Stimulated activated CD4-positive, alpha-beta T cell treated with anti-CD3 and anti-CD28 coated beads, Interleukin-1b, Interleukin-23, amount 100 ng/mL, for 24 hours (primary cell): ENCODE measurements around the gene CHRND.
"Not testable (repeated sequence)": the region's sequence is repeated elsewhere in the genome, so short reads cannot be mapped to it uniquely, and the experiment has no call there.

Source experiments
- DNase-seq, 4 experiments: peaks; one replicate each; pipeline ENCODE4 v3.0.0-alpha.2; 2020; ENCODE audit warnings: low read depth in 4 of 4, low spot score in 1 of 4

Gene CHRND

DNA sequence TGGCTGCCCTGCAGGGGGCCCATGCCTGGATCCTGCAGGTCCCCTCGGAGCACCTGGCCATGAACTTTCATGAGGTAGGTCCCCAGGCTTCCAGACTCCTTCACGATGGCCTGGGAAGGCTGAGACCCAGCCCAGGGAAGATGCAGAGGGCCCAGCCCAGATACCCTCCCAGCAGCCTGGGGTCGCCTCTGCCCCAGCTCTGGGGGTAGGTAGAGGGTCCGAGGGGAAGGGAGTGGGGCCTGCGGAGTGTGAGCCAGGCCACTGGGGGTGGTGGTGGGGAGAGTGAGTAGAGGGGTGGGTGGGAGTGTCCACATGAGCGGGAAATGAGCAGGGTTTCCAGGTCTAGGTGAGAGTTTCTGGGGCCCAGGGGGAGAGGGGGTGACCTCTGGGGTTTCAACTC is 1.2 kb upstream of the CHRND start:
- no peak for DNase-seq

DNA sequence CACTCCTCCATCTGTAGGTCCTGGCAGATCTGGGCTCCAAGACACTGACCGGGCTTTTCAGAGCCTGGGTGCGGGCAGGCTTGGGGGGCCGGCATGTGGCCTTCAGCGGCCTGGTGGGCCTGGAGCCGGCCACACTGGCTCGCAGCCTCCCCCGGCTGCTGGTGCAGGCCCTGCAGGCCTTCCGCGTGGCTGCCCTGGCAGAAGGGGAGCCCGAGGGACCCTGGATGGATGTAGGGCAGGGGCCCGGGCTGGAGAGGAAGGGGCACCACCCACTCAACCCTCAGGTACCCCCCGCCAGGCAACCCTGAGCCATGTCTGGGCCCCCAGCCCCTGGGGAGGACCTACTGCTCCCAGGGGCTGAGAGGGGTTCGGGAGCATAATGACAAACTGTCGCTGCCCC is 761 bp upstream of the CHRND start:
- no peak for DNase-seq

DNA sequence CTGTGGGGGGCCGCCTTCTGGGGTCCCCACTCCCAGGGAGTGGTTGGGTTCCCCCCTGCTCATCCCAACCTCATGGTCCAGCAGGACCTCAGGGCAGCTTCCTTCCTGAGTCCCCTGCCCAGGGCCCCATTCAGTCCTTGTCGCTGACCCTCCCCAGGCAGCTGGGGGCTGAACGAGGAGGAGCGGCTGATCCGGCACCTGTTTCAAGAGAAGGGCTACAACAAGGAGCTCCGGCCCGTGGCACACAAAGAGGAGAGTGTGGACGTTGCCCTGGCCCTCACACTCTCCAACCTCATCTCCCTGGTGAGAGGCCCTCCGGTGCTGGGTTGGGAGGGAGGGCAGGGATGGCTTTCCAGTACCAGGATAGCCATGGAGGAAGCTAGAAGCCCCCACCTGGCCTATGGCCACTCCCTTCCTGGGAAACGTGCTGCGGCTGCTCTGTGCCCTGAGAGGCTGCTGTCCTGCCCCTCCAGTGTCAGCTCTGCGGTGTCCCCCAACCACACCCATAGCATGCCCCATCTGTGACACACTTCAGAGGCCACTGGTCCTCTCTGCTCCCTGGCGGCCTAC is 497 bp downstream of the CHRND start:
- no peak for DNase-seq

DNA sequence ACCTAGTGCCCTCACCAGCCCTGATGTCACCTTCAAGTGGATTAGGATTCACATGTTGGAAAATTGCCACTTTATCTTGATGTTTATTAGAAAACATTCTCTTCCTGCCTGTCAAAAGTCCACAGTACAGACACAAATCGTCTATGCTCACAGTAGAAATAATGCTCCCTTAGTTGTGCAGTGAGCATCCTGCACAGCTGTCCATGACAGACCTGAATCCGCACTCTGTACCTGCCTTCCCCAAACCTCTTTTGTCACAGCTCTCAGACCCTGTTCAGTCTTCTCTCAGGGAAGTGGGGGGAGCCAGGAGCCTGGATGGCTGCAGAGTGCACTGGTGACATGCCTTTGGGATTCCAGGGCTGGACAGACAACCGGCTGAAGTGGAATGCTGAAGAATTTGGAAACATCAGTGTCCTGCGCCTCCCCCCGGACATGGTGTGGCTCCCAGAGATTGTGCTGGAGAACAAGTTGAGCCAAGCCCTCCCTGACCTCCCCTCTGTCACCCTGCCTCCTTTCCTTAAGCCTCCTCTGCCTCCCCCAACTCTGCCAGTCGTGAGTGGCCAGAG is 2.0 kb downstream of the CHRND start:
- no peak for DNase-seq

DNA sequence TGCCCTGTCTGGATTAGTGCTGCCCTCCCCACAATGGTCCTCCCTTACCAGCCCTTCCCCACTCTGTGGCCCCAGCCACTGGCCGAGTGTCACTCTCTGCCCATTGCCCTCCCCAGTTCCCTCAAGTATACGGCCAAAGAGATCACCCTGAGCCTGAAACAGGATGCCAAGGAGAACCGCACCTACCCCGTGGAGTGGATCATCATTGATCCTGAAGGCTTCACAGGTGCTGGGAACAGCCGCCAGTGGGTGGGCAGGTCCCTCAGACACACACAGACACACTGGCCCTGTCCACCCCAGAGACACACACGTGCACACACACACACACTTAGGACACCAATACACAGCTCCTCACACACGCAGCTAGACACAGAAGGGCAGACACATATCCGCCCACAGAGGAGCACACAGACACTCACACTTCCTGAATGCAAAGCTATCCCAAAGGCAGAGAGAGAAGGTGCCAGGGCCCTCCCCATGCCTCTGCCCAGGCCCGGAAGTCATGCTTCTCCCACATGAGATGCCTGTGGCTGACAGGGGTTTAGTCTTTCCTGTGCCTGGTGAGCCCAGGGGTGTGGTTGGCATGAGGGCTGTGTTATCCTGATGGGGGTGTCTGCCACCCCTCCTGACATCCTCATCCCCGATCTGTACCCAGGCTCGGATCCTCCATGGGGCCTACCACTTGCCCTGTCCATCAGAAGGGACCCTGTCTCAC is 2.9 kb downstream of the CHRND start:
- DNase-seq: no peak

DNA sequence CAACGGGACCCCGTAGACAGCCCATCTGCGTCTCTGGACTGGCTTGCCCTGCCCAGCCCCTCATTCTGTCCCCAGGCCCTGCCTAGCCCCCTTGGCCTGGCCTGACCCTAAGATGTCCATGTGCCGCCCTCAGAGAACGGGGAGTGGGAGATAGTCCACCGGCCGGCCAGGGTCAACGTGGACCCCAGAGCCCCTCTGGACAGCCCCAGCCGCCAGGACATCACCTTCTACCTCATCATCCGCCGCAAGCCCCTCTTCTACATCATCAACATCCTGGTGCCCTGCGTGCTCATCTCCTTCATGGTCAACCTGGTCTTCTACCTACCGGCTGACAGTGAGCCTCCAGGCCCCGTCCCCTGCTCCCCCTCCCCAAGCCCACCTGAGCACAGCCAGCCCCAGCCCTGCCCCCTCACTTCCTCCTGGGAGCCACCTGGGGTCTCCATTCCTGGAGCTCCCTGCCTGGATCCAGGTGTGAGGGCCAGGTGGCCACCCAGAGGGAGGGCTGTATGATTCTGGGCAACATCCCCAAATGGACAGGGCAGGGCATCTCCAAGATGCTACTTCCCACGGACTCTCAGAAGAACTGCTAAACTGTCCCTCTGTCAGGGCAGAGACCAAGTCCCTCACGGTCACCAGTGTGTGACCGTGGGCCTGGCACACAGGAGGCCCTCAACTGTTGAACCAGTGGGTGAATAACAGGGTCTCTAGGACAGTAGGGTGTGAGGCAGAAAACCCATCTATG is 4.0 kb downstream of the CHRND start:
- no peak for DNase-seq

DNA sequence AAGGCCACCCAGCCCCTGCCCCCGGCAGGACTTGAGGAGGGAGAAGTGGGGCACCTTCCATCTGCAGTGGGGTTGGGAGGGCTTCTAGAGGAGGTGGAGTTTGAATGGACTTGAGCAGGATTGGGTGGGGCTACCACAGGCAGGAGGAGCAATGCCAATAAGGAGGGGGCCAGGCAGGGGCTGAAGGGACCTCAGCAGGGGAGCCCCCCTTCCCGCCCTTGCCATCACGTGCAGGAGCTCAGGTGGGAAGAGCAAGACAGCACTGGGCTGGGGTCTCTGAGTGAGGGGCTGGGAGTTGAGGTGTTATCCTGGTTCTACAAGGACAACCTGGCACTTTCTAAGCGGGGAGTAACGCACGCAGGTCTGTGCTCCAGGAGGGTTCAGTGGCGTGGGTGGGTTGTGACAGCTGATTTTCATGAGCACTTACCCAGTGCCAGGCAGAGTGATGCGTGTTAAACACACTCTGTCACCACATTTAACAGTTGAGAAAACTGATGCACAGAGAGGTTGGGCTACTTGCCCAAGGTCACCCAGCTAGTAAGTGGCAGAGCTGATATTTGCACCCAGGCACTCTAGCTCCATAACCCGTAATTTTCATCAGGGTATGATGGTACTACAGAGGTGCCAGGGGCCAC is 4.8 kb downstream of the CHRND start:
- DNase-seq: no peak

DNA sequence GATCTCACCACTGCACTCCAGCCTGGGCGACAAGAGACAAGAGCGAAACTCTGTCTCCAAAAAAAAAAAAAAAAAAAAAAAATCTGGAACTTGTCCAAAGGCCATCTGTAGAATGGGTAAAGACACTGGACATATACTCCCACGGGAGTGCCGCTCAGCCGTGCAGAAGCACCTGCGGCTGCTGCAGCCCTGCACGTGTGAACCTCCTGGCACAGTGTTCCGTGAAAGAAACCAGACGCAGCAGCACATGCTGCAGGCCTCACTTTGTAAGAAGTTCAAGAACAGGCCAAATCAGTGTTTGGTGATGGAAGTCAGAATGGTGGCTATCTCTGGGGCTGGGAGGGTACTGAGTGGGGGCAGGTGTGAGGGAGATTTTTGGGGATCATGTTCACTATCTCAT is 6.5 kb downstream of the CHRND start:
- no peak for DNase-seq

DNA sequence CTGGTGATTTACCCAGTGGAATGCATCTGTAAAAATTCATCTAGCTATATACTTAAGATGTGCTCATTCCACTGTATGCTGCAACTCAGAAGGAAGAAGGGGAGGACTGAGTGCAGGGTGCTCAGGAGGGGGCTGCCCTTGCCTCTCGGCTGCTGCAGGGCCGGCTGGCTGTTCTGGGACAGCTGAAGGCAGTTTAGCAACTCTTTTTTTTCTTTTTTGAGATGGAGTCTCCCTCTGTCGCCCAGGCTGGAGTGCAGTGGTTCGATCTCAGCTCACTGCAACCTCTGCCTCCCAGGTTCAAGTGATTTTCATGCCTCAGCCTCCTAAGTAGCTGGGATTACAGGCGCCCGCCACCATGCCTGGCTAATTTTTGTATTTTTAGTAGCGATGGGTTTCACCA is 6.9 kb downstream of the CHRND start:
- not testable (repeated sequence) for DNase-seq

DNA sequence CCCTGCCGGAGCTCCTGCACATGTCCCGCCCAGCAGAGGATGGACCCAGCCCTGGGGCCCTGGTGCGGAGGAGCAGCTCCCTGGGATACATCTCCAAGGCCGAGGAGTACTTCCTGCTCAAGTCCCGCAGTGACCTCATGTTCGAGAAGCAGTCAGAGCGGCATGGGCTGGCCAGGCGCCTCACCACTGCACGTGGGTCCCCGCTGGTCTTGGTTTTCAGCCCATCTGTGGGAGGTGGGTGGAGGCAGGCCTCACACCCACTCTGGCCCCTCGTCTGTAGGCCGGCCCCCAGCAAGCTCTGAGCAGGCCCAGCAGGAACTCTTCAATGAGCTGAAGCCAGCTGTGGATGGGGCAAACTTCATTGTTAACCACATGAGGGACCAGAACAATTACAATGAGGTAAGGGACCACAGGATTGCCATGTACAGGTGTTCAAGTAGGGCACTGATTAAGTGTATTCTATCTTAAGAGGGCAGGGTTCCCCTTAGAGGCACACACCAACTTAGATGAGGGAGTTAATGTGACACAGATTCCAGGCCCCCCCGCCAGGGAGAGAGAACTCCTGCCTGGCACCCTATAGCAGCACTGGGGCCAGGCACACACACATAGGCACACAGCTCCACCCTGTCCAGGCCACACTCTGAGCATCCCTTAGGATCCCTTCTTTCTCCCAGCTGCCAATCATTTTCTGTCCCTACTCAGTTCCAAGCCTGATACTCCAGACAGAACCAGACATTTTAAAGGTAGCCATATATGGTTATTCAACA is 8.2 kb downstream of the CHRND start:
- DNase-seq: no peak

DNA sequence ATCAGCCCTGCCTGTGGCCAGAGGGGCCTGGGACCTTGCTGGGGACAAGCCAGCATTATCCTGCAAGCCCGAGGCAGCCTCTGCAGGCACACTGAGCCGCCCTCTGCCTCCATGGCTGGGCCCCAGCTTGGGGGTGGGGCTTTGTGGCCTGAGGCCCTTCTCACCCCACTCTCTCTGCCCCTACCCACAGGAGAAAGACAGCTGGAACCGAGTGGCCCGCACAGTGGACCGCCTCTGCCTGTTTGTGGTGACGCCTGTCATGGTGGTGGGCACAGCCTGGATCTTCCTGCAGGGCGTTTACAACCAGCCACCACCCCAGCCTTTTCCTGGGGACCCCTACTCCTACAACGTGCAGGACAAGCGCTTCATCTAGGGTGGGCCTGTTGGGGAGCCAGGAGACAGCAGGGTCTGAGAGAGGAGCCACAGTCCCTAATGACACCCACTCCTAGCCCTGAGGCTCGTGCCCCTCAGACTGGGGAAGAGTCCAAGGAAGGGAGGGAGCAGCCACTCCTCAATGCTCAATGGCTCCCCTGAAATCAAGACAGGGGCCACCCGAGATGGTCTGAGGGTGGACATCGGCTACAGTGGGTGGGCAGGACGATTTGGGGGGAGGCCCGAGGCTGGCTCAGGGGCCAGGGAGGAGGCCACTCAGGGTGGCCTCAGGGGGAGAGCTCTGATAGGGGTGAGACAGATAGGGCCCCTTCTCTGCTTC is 9.1 kb downstream of the CHRND start:
- DNase-seq: no peak

DNA sequence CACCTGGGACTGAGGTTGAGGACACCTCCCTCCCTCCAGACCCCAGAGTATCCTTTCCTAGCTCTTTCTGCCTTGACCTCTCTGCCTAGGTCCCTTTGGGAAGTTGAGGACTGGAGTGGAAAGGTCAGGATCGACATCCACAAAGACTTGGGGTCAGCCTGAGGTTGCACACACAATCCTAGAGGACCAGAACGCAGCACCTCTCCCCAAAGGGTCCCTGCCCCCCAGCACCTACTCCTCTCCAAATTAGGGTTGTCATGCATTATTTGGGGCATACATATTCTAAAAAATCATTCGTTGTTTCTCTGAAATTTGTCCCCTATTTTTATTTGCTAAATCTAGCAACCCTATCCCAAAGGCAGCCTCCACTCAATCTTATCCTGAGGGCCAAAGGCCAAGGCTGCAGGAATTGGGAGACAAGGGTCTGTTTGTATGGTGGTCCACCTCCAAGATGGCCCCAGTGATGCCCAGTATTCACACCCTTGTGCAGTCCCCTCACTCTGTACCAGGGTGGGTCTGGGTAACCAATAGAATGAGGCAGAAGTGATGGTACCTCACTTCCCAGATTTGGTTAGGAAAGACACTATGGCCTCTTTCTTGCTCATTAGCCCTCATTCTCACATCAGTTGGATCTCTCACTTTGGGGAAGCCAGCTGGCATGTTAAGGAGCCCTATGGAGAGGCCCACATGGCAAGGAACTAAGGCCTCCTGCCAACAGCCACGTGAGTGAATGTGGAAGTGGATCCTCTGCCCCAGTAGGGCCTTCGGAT is 10.0 kb downstream of the CHRND start:
- no peak for DNase-seq

DNA sequence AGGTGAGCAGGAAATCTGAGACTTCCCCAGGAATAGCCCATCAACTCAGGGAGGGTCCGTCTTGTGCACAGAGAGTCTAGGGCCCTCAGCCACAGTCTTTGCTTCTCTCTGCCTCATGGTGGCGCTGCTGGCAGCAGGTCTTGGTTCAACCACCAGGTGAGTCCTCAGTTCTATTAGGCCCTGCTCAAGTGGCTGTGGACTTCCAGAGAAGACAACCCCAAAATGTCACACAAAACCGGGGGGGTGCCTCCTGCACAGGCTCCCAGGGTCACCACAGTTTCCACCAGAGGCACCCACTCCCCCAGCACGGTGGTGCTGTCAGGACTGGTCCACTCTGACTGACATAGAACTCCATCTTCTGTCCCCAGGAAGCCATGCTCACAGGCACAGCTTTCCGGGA is 11.1 kb downstream of the CHRND start:
- no peak for DNase-seq

DNA sequence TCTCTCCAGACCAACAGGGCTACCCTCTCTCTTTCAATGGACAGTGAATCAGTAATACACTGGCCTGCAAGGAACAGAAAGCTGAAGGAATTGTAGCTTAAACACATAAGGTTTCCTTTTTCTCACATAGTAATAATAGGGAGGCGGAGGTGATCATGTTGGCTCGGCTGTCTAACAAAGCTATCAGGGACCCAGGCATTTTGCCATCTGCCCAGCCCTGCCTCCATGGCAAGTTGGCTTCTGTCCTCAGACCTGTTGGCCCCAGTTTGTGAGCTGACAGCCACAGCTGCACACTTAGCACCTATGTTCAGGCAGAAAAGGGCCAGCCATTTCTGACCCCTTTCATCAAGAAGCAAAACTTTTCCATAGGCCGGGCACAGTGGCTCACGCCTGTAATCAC is 11.5 kb downstream of the CHRND start:
- no peak for DNase-seq

DNA sequence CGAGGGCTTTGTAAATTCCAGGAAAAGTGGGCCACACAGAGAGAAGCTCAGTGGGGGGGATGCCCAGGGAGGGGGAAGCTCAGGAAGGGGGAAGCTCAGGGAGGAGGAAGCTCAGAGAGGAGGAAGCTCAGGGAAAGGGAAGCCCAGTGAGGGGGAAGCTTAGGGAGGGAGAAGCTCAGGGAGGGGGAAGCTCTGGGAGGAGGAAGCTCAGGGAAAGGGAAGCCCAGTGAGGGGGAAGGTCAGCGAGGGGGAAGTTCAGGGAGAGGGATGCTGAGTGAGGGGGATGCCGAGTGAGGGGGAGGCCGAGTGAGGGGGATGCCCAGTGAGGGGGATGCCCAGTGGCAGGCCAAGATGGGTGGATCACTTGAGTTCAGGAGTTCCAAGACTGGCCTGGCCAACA is 12.7 kb downstream of the CHRND start:
- no peak for DNase-seq

DNA sequence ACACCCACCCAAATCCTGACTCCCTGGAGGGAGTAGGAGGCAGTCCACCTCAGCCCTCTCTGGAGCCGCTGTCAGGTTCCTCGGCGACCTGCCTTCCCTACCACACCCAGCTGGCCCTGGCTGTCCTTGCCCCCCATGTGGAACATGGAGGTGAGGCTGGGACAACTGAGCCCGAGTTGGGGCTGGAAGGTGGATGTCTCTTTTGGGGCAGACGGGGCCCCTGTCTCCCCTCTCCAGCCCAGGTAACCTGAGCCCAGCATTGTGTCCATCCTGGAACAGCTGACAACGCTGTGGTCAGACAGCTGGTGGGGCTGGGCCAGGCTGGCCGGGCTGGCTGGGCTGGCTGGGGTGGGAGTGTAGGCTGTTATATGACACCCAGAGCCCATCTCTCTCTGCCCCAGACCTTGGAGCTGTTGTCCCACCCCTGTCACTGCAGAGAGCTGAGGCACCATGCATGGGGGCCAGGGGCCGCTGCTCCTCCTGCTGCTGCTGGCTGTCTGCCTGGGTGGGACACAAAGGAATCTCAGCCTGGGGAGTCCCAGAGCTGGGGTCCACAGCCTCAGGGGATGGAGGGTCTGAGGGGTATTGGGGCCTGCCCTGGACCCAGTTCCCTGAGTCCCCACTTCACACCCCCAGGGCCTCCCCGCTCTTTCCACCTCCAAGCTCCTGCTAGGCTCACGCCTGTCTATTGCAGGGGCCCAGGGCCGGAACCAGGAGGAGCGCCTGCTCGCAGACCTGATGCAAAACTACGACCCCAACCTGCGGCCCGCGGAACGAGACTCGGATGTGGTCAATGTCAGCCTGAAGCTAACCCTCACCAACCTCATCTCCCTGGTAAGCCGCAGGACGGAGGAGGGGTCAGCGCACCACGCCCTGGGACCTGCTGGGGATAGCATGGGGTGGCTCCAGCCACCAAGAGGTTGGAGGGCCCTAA is 13.6 kb downstream of the CHRND start, which contains the start of gene CHRNG:
Gene CHRNG, plus strand, starts transcription at position 395 of the 934 bp plus-strand sequence. Its CDS starts 56 bp downstream, at position 451.
- DNase-seq: no peak

DNA sequence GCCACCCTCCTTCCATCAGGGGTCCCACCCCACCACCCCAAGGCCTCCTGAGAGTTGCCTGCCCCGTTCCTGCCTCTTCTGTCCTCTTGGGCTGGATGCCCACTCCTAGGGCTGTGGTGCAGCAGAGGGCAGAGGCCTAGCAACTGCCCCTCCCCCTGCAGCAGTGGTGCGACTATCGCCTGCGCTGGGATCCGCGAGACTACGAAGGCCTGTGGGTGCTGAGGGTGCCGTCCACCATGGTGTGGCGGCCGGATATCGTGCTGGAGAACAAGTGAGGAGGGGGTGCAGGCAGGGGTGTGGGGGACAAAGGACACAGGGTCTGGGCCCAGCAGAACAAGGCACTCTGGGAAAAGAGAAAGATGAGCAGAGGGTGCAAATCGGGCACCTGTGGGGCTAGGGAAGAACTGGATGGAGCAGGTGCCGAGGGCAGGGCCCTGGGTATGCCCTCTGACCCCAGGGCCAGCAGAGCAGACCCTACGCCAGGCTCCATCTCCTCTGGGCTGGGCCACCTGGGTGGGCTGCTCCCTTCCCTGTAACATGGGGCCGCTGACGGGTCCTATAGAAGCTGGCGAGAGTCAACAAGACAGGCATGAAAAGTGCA is 14.6 kb downstream of the CHRND start:
- DNase-seq: no peak
